Mucosa of descending colon (tissue), 3 donors: ENCODE data around the gene ZNF205. TPM values are rescaled to one million over a fixed set of nuclear protein-coding genes. Genes with fewer than 3 reads are reported as not detected.

Source experiments
- ATAC-seq: fragments of 200-7000 bp; cut with Tn5 transposase; one replicate; pipeline ENCODE4 v1.9.1; 2020; ENCODE audit warnings: mild to moderate bottlenecking, moderate library complexity
- DNase-seq, 3 donors: peaks; one replicate each; pipeline ENCODE4 v3.0.0-alpha.2; 2020
- H3K36me3 ChIP-seq: fragments of 200-600 bp; one replicate; pipeline ENCODE4 v1.8.0; 2021; ENCODE audit warnings: low read depth, mild to moderate bottlenecking
- H3K4me1 ChIP-seq: fragments of 200-600 bp; one replicate; pipeline ENCODE4 v1.8.0; 2021; ENCODE audit warnings: low read depth, mild to moderate bottlenecking
- H3K4me3 ChIP-seq: fragments of 200-600 bp; one replicate; pipeline ENCODE4 v1.8.0; 2021; ENCODE audit warnings: mild to moderate bottlenecking
- H3K9me3 ChIP-seq: fragments of 200-600 bp; one replicate; pipeline ENCODE4 v1.8.0; 2021; ENCODE audit warnings: mild to moderate bottlenecking
- intact Hi-C, 2 donors: fragments of 100-400 bp; cut with DNase I in 1 of 2; cut with micrococcal nuclease in 1 of 2; formaldehyde crosslinking; loops; one replicate each; pipeline versions ENCODE4 v1.11.0 to v1.11.1; 2022; cut with DNase I, micrococcal nuclease
- total RNA-seq, 3 donors: library from RNA; stranded (reverse); fragmentation: NEBNext Ultra II Directional in 2 of 3; extraction: Animal tissue kit (Norgen Biotek cat#: 25700) in 2 of 3; gene quantifications; one replicate each; pipeline versions ENCODE4 v1.2.1 to v1.2.4, GENCODE V29; 2021 to 2023
- TF ChIP-seq, protein P1 (sequence below): fragments of 200-600 bp; IDR thresholded peaks from one replicate; pipeline ENCODE4 v1.8.0; 2022; ENCODE audit warnings: antibody characterized with exemption, mild to moderate bottlenecking
- donor health status: DM: no; HTN: no; CAD: no; lungs with moderate emphysema.
- donor health status: DM: no; HTN: no; CAD: no.
- donor health status: DM: no; HTN: yes; CAD: no.

The ZNF205 gene
- total RNA-seq, 3 donors from 2014 or later = 8.5 to 10.2 (median 10.2) TPM

DNA sequence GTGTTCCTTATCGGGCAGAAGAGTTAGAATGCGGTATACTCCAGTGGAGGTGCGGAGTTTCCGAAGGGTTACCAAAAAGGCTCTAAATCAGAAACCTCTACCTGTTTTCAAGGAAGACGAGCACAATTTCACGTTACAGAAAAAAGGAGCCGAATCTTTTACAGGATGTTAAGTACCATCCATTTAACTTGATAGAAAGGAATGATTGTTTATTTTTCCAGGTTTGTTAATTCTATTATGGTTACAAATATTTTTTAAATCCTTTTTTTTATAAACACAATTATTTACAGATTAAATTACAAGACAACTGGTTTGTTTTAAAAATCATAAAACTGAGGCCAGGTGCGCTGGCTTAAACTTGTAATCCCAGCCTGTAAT, 40.6 kb downstream of the ZNF205 start:
- Histone ChIP-seq H3K4me1 (peaks cover 14% of the 10 kb centered on the region), H3K4me3 (no peak overlapping the region)

DNA sequence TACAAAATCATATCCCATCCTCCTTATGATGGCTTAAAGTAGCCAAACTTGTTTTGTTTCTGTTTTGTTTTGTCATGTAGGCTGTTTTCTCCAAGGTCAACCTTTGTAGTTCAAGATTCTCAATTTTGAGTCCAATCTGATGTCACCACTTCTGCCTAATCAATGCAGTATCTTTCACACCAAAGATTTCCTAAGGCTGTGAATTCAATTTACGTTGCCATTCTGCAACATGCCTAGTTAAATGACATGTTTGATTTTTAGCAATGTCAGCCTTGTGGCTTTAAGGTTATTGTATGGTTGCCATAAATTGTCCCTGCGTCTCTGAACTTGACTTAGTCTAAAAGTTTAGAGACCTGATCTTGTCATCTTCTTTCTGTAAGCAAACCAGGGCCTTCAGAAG, 42.8 kb downstream of the ZNF205 start:
- TF ChIP-seq, protein P1, sequence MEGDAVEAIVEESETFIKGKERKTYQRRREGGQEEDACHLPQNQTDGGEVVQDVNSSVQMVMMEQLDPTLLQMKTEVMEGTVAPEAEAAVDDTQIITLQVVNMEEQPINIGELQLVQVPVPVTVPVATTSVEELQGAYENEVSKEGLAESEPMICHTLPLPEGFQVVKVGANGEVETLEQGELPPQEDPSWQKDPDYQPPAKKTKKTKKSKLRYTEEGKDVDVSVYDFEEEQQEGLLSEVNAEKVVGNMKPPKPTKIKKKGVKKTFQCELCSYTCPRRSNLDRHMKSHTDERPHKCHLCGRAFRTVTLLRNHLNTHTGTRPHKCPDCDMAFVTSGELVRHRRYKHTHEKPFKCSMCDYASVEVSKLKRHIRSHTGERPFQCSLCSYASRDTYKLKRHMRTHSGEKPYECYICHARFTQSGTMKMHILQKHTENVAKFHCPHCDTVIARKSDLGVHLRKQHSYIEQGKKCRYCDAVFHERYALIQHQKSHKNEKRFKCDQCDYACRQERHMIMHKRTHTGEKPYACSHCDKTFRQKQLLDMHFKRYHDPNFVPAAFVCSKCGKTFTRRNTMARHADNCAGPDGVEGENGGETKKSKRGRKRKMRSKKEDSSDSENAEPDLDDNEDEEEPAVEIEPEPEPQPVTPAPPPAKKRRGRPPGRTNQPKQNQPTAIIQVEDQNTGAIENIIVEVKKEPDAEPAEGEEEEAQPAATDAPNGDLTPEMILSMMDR = no peak
- ATAC-seq = no peak
- H3K4me3 ChIP-seq = no peak overlapping the region
- H3K4me1 ChIP-seq = peaks cover 12% of the 10 kb centered on the region
- H3K36me3 ChIP-seq = no peaks in the 10 kb centered on the region
- no peak for DNase-seq
- intact Hi-C loops = no loop called here
- no peaks in the 10 kb centered on the region for H3K9me3 ChIP-seq

More for the DNA sequence above, 40.6 kb downstream of the ZNF205 start:
- intact Hi-C loops = no loop called here
- Histone ChIP-seq H3K36me3 (no peaks in the 10 kb centered on the region), H3K9me3 (no peaks in the 10 kb centered on the region)
- ATAC-seq (no peak), DNase-seq (no peak)
- TF ChIP-seq, protein P1 = no peak

DNA sequence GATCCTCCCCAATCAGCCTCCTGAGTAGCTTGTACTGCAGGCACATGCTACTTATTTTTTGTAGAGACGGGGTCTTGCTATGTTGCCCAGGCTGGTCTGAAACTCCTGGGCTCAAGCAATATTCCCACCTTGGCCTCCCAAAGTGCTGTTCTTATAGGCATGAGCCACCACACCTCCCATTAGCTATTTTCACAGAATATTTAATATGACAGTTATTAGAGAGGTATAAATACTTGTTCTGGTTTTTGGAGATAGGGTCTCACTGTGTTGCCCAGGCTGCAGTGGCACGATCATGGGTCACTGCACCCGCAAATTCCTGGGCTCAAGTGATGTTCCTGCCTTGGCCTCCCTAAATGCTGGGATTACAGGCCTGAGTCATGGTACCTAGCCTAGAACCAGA, 43.6 kb downstream of the ZNF205 start:
- no peak for ATAC-seq
- TF ChIP-seq, protein P1 = no peak

DNA sequence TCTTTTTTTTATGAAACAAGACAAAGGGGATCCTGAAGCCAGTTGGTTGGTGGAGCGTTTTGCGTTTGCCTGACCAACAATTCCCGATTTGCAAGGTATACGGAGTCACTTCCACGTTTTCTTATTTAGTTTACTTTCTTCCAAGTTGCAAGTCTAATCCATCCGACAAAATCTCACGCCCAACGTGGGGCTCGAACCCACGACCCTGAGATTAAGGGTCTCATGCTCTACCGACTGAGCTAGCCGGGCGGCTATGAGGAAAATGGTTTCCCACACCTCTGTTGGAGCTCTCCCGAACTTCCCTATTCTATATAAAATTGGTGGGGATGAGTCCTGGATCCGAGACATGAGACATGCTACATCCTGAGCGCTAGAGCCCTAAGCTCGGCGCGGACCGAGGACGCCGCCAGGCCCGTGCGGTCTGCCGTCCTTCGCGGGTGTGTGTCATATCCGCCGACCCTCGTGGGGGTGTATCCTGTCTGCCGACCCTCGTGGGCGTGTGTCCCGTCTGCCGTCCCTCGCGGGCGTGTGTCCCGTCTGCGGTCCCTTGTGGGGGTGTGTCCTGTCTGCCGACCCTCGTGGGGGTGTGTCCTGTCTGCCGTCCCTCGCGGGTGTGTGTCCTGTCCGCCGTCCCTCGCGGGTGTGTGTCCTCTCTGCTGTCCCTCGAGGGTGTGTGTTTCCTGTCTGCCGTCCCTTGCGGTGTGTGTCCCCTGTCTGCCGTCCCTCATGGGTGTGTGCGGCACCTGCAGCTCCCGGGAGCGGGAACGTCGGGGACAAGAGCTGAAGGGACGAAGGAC, 45.0 kb downstream of the ZNF205 start:
- Histone ChIP-seq H3K4me1 (peaks cover 9% of the 10 kb centered on the region), H3K9me3 (no peaks in the 10 kb centered on the region), H3K4me3 (peak overlapping the region; percentile 59), H3K36me3 (no peaks in the 10 kb centered on the region)
- intact Hi-C loops = no loop called here
- DNase-seq (peak; percentile 71 to 82 (median 80)), ATAC-seq (peak; percentile 31)
- TF ChIP-seq, protein P1 = no peak

More for the DNA sequence above, 43.6 kb downstream of the ZNF205 start:
- H3K4me1 ChIP-seq = peaks cover 12% of the 10 kb centered on the region
- no peaks in the 10 kb centered on the region for H3K9me3 ChIP-seq
- intact Hi-C loops = no loop called here
- H3K36me3 ChIP-seq = no peaks in the 10 kb centered on the region
- H3K4me3 ChIP-seq = no peak overlapping the region
- no peak for DNase-seq

DNA sequence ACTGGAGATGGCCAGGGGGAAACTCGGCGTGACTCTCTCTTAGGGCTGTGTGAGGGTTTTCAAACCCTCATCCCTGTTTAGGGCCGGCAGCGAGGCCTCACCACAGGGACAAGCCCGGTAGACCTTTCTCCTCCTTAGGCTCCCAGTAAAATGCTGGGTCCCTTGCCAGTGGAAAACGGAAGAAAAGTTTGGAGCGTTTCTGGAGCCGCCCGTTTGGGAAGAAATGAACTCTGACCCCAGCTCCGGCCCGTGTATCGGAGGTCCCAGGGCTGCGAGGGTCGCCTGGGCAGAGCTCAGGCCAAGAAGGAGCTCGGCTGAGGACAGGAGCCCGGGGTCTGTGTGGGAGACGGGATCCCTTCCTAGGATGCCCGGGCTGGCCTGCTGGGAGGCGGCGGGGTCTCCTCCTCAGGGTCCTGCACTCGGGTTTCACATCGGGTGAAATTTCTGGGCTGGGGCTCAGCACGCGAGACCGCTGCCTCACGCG, 45.7 kb downstream of the ZNF205 start:
- Histone ChIP-seq H3K4me3 (peak overlapping the region; percentile 59), H3K9me3 (no peaks in the 10 kb centered on the region), H3K4me1 (peaks cover 9% of the 10 kb centered on the region), H3K36me3 (no peaks in the 10 kb centered on the region)
- intact Hi-C loops = no loop called here
- ATAC-seq (peak; percentile 28), DNase-seq (peak in 2 of 3 donors; percentile 61 to 66)
- TF ChIP-seq, protein P1 = no peak
